K562 (cell line): ENCODE data around the gene FGF22. TPM values are rescaled to one million over a fixed set of nuclear protein-coding genes. Genes with fewer than 3 reads are reported as not detected.

Experiments used
- ATF7 ChIP-seq: fragments of 450-650 bp; IDR thresholded peaks from 2 replicates; pipeline ENCODE4 v1.7.1; 2014; ENCODE audit warnings: mild to moderate bottlenecking, moderate library complexity
- CCNT2 ChIP-seq: IDR thresholded peaks from 2 replicates; pipeline ENCODE4 v1.6.1; 2011; ENCODE audit warnings: borderline replicate concordance, low read depth, mild to moderate bottlenecking, moderate library complexity, mixed read lengths, low read length; ENCODE audit not compliant: insufficient read length; ENCODE audit errors: extremely low read depth
- CREB1 ChIP-seq, 2 experiments: sonication (generic) in 1 of 2; formaldehyde crosslinking in 1 of 2; IDR thresholded peaks; 2 replicates each; pipeline versions ENCODE4 v1.6.1 to v1.8.0; 2012 to 2022; ENCODE audit warnings: inconsistent platforms in 1 of 2, mild to moderate bottlenecking in 1 of 2, missing genetic modification reagents in 1 of 2, moderate library complexity in 1 of 2
- FOSL1 ChIP-seq: fragments of 200-800 bp; sonication (Bioruptor generic); conservative IDR thresholded peaks from 2 replicates; pipeline ENCODE4 v1.6.1; 2016; ENCODE audit warnings: missing genetic modification characterization, missing compliant biosample characterization
- HMGN3 ChIP-seq: IDR thresholded peaks from 2 replicates; pipeline ENCODE4 v1.6.1; 2011; ENCODE audit warnings: borderline replicate concordance, low read depth, mild to moderate bottlenecking, mixed read lengths, low read length; ENCODE audit not compliant: insufficient read length; ENCODE audit errors: extremely low read depth
- SPI1 ChIP-seq: IDR thresholded peaks from 2 replicates; pipeline ENCODE4 v1.6.1; 2011; ENCODE audit warnings: low read depth, low read length, control low read depth, borderline replicate concordance
- TBP ChIP-seq: optimal IDR thresholded peaks from 2 replicates; pipeline ENCODE3; 2011; ENCODE audit warnings: low read depth, low read length, improper control_type of control experiment
- ZNF41 ChIP-seq: fragments of 250-450 bp; sonication (Bioruptor Pico); conservative IDR thresholded peaks from 2 replicates; pipeline ENCODE4 v1.4.0; 2020; ENCODE audit warnings: mild to moderate bottlenecking
- polyA plus RNA-seq, 8 experiments: library from polyadenylated mRNA; depleted of rRNA in 4 of 8; stranded (reverse) in 5 of 8; unstranded in 3 of 8; fragments of >200 nt; fragmentation: Nextera tagmentation in 2 of 8; fragmentation: Illumina TruSeq in 1 of 8; extraction: Ambion mirVana in 2 of 8; extraction: Trizol in 1 of 8; gene quantifications; 2 replicates each; pipeline versions ENCODE4 v1.2.1 to v1.2.3, GENCODE V29; 2011 to 2014; ENCODE audit warnings: inconsistent platforms in 1 of 8, missing spikeins in 1 of 8
- total RNA-seq, 7 experiments: library from RNA; depleted of rRNA in 6 of 7; stranded (reverse); fragments of >200 nt in 6 of 7; fragmentation: Illumina TruSeq in 2 of 7; extraction: Trizol in 2 of 7; gene quantifications; 2 replicates each; pipeline versions ENCODE4 v1.2.1 to v1.2.3, GENCODE V29; 2011 to 2021; ENCODE audit warnings: low replicate concordance in 1 of 7
- TF ChIP-seq, protein P1 (sequence below): IDR thresholded peaks from 2 replicates; pipeline ENCODE4 v1.6.1; 2011; ENCODE audit warnings: borderline replicate concordance, low read depth, mild to moderate bottlenecking, moderate library complexity, low read length; ENCODE audit not compliant: insufficient read depth, poor library complexity, severe bottlenecking
- TF ChIP-seq, protein P2 (sequence below): fragments of 250-450 bp; sonication (Bioruptor Pico); IDR thresholded peaks from 2 replicates; pipeline ENCODE4 v1.9.0; 2021; ENCODE audit warnings: mild to moderate bottlenecking
- TF ChIP-seq, protein P3 (sequence below): fragments of 450-650 bp; IDR thresholded peaks from 2 replicates; pipeline ENCODE4 v1.6.1; 2016
- TF ChIP-seq, protein P4 (sequence below): sonication (generic); formaldehyde crosslinking; IDR thresholded peaks from 2 replicates; pipeline ENCODE4 v1.8.0; 2022; ENCODE audit warnings: mild to moderate bottlenecking, missing genetic modification reagents

FGF22 gene
- total and polyA plus RNA-seq, 9 of the 15 experiments (the other 6 are each of a cell fraction or from before 2014, with no cell fraction given), result 0.14 to 2.2 (median 0.86) TPM; not detected in 4

DNA sequence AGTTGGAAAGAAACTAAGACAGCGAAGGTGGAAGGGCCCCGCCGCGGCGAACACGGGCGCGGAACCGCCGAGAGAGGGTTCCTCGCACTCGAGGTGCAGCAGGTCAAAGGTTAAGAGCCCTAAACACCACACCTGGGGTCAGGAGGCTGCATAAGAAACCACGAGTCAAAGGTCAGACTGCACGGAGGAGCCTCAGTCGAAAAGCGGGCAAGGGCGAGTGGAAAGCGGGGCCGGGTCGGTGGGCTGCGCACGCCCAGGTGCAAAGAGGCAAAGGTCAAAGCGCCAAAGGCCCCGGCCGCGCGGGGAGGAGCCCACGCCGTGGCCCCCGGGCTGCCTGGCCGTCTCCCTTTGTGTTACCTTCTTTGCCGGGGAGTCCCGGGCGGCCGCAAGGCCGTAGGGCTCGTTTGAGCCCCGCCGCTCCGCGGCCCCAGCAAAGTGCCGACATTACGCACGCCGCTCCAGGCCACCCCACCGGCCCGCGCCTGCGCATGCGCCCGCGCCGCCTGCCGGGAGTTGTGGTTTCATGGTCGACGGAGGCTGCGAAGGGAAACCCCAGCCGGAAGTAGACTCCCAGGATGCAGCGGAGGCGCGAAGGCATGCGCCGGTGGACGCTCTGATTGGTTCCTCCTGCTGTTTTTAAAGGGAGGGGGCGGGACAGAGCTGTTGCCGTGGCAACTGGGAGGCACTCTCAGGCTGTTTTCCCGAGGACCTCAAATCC, 6.5 kb upstream of the FGF22 start, which contains the start of gene POLRMT (continued):
- TF ChIP-seq, protein P1, sequence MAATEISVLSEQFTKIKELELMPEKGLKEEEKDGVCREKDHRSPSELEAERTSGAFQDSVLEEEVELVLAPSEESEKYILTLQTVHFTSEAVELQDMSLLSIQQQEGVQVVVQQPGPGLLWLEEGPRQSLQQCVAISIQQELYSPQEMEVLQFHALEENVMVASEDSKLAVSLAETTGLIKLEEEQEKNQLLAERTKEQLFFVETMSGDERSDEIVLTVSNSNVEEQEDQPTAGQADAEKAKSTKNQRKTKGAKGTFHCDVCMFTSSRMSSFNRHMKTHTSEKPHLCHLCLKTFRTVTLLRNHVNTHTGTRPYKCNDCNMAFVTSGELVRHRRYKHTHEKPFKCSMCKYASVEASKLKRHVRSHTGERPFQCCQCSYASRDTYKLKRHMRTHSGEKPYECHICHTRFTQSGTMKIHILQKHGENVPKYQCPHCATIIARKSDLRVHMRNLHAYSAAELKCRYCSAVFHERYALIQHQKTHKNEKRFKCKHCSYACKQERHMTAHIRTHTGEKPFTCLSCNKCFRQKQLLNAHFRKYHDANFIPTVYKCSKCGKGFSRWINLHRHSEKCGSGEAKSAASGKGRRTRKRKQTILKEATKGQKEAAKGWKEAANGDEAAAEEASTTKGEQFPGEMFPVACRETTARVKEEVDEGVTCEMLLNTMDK, result no peak
- TF ChIP-seq FOSL1 (tag) (no peak), ATF7 (peak; percentile 52; the same call in 1 of the 2 replicates), ZNF41 (CRISPR knock-in tag) (no peak), CCNT2 (peak; percentile 78), HMGN3 (peak; percentile 68), TBP (peak; percentile 45), SPI1 (no peak), CREB1 (IDR thresholded peaks at IDR 0.05) (peak; percentile 65; the same call in 1 of the 2 replicates), CREB1 (CRISPR knock-in tag; IDR thresholded peaks at IDR 0.05) (peak; percentile 37)
- TF ChIP-seq, protein P2, sequence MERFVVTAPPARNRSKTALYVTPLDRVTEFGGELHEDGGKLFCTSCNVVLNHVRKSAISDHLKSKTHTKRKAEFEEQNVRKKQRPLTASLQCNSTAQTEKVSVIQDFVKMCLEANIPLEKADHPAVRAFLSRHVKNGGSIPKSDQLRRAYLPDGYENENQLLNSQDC (CRISPR knock-in tag), result no peak
- TF ChIP-seq, protein P3, sequence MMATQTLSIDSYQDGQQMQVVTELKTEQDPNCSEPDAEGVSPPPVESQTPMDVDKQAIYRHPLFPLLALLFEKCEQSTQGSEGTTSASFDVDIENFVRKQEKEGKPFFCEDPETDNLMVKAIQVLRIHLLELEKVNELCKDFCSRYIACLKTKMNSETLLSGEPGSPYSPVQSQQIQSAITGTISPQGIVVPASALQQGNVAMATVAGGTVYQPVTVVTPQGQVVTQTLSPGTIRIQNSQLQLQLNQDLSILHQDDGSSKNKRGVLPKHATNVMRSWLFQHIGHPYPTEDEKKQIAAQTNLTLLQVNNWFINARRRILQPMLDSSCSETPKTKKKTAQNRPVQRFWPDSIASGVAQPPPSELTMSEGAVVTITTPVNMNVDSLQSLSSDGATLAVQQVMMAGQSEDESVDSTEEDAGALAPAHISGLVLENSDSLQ, result peak; percentile 98
- TF ChIP-seq, protein P4, sequence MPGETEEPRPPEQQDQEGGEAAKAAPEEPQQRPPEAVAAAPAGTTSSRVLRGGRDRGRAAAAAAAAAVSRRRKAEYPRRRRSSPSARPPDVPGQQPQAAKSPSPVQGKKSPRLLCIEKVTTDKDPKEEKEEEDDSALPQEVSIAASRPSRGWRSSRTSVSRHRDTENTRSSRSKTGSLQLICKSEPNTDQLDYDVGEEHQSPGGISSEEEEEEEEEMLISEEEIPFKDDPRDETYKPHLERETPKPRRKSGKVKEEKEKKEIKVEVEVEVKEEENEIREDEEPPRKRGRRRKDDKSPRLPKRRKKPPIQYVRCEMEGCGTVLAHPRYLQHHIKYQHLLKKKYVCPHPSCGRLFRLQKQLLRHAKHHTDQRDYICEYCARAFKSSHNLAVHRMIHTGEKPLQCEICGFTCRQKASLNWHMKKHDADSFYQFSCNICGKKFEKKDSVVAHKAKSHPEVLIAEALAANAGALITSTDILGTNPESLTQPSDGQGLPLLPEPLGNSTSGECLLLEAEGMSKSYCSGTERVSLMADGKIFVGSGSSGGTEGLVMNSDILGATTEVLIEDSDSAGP, result 0 out of 2 replicates have a peak, but pooled peaks have one; percentile 39
